HG03108 (cell line): ENCODE results near the gene KRT37.

Source experiments
- ATAC-seq: cut with Tn5 transposase; IDR thresholded peaks from one replicate; pipeline ENCODE4 v1.9.1; 2021; ENCODE audit warnings: moderate library complexity; ENCODE audit not compliant: unreplicated experiment

KRT37 gene

DNA sequence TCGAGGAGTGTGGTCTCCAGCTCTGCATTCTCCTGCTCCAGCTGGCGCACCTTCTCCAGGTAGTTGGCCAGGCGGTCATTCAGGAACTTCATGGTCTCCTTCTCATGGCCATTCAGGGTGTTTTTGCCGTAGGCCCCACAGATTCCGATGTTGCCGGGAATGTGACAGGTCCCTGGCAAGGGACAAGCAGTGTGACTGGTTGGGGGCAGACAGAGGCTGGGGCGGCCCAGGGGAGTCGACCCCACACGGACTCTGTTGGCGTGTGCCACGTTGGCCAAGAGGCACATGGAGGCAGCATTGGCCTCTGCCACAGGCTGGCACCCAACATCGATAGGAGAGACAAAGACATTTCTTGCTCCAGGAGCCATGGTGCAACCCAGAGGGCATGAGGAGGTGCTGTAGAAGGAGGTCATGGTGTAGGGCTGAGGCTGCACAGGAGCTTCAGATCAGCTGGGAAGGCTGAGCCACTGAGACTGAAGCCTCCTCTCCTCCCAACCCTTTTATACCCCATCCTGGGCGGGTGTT lies at the start of gene KRT37:
KRT37 (minus strand) TSS at position 475 of the 525 bp plus-strand sequence; CDS start at position 413, 62 bp downstream.
- ATAC-seq: no peak

DNA sequence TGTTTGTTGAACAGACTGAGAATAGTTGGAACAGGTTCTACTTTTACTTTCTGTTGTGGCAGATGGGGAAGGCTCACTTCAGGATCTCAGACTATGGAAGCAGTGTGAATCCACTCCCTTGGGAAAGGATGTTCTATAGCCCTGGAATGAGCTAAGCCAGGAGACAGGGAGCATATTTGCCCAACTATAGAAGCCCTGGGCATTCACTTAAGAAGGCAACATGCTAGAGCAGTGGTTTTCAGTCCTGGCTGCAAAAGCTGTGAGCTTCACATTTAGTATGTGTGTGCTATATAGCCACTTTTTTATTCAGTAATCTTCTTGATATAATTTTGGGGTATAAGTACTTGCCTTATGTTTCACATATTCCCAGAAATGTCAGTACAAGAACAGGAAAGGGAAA lies 44.0 kb upstream of the KRT37 start:
- no peak for ATAC-seq

- no peak for ATAC-seq
These were observed 43.2 kb upstream of the KRT37 start for GRCh38 chr17:41467561-41467960.

- ATAC-seq: no peak
These were observed 42.6 kb upstream of the KRT37 start, which contains the start of gene KRT32 for GRCh38 chr17:41466988-41467387. Gene KRT32, minus strand, starts transcription at chr17:41467386. Its CDS starts 61 bp downstream, at chr17:41467325.

DNA sequence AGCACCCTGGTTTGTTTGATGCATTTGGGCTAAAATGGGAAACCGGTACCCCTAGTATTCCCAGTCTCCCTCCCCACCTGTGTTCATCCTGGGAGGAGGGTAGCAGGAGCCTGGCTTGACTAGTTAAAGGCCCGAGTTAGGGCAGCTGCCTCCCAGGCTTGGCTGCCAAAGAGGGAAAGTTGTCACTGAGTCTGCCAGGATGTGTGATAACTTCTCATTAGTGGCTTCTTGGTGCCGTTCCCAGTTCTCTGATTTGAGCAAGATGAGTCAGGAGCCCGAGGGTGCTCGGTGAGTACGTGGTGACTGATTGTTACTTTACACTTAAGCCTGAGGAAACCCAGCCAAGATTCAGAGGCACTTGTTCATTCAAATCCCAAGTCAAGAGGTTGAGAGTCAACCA lies 40.3 kb upstream of the KRT37 start:
- ATAC-seq: no peak

DNA sequence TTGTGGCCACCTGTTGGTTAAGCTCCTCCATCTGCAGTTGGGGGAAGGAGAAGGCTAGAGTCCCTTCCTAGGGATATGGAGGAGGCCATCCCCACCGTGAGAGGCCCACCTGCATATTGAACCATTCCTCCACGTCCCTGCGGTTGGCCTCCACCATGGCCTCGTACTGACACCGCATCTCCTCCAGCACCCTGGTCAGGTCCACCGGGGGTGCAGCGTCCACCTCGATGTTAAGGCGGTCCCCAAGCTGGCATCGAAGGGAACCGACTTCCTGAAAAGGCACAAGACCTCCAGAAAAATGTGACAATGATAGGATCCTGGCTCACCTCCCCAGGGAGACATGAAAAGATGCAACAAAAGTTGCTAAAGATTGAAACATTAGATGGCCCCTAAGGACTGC lies 39.8 kb upstream of the KRT37 start:
- no peak for ATAC-seq

- no peak for ATAC-seq
These were observed 39.4 kb upstream of the KRT37 start for GRCh38 chr17:41463746-41464145.

DNA sequence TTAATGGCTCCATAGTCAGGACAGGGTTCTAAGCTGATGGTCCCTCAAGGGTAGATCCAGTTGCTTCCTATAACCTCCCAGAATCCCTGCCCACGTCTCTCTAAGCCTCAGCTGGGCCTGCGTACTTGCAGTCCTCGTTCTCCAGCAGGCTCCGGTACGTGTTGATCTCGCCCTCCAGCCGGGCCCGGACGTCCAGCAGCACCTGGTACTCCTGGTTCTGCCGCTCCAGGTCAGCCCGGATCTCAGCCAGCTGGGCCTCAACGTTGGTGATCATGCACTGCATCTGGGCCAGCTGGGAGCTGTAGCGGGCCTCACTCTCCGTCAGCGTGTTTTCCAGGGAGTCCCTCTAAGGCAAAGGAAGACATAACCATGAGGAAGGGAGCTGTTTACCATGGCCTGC lies 38.3 kb upstream of the KRT37 start:
- no peak for ATAC-seq

- no peak for ATAC-seq
These were observed 33.3 kb upstream of the KRT37 start for GRCh38 chr17:41457676-41458075.

- ATAC-seq: no peak
These were observed 31.8 kb upstream of the KRT37 start for GRCh38 chr17:41456204-41456603.

DNA sequence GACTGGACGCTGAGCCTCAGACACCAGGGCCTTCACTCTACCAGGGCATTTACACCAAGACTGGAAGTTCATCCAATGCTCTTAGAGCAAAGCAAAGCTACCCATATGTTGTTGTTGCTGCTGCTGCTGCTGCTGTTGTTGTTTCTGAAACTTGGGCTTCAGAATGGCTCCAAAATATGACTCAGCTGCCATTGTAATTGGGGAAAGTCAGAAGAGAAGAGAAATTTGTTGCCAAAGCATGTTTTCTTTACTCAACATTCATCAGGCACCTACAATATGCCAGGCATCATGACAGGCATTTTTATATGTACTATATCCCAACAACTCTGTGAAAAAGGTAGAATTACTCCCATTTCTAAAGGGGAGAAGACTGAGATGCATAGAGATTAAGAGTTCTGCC lies 30.9 kb upstream of the KRT37 start:
- no peak for ATAC-seq

DNA sequence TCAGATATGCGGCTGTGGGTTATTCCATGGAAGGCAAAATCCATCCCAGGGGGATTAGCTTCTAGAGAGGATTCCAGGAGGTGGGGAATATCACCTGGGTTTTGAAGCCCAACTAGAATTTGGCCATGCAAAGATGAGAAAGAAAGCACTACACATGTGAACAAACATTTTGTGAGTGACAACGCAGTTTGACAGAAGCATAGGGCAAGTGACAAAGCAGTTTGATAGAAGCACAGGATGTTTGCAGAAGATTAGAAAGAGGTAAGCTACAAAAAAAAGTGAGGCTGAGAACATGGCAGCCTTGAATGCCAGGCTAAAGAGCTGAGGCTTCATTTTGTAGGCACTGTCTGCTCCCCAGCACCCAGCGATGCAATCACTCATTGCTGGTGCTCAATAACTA lies 28.7 kb upstream of the KRT37 start:
- no peak for ATAC-seq

GRCh38 chr17:41452281-41452680 lies 27.9 kb upstream of the KRT37 start:
- ATAC-seq: no peak

DNA sequence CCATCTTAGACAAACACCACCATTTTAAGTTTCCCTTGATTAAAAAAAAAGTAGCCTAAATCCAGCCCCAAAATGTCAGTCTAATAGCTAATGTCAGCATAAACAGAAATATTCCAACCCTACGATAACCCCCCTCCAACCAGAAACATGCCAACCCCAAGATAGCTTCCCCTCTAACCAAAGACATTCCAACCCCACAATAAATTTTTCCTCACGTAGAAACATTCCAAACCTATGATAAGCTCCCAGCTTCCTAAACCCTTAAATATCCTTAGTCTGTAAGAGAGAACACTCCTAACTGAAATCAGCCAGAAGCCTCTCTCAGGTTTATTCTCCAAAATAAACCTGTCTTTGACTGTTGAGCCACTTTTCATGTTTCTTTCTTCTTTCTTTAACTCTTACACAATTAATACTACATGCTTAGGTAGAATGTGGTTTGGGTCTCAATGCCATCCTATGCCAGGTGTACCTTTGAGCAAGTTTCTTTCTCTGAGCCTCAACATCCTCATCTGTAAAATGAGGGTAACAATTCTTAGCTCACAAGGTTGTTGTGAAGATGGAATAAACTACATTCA lies 26.9 kb upstream of the KRT37 start:
- ATAC-seq: no peak

DNA sequence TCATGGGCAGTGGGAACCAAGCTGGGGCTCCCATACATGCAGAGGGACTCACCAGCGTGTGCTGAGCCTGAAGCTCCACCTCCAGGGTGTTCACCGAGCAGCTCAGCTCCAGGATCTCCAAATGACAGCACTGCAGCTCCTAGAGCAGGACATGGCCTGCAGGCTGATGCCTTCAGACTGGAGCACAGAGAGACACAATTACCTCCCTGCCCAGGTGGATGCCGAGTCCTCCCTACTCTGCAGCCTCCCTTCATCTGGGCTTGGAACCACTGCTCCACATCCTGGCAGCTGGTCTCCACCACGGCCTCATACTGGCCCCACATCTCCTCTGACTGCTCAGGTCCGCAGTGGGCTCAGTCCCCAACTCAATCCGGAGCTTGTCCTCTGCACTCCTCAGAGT lies 24.6 kb upstream of the KRT37 start:
- no peak for ATAC-seq

DNA sequence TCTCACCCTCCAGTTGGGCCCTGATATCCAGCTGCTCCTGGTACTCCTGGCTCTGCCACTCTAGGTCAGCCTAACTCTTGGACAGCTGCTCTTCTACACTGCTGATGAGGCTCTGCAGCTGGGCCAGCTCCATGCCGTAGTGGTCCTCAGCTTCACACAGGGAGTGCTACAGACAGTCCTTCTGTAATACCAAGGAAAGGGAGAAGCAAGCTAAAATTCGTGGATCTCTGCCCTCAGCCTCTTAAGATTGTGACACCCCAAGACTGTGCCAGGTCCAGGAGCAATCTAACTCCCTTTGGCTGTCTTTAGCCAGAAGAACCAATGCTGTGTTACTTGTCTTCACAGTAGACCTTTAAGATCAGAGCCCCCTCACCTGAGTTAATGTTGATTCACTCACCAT lies 24.1 kb upstream of the KRT37 start:
- ATAC-seq: no peak

DNA sequence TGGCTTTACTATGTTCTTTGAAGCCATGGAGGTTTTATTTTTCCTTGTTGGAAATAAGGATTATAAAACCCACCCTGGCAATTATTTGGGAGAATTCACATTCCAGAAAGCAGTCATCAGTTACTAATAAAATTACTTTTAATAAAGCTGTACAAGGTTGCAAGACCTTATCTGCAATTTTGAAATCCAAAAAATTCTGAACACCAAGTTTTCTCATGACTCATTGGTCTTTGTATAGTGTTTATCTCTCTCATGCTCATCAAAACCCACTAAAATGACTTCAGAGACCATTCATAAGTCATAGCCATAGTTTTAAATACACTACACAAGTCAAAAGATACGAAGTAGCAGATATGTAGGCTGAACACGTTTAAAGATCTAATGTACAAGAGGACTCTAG lies 22.4 kb upstream of the KRT37 start:
- ATAC-seq: no peak

DNA sequence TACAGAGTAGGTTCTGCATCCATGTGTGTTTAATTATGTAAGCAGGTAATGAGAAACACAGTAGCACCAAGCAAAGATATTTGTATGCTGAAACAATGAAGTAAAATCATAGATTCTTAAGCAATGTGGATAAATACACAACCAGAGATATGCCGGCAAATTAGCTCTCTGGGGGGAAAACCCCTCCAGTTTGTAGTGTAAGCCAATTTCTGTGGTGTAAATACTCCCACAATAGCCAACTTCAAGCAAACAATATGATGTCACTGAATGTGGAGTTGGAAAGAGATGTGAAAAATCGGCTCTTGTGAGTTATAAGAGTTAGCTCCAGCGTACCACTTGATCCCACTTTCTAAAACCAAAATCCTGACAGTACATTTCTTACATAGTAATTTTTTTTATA lies 20.3 kb upstream of the KRT37 start:
- ATAC-seq: no peak

DNA sequence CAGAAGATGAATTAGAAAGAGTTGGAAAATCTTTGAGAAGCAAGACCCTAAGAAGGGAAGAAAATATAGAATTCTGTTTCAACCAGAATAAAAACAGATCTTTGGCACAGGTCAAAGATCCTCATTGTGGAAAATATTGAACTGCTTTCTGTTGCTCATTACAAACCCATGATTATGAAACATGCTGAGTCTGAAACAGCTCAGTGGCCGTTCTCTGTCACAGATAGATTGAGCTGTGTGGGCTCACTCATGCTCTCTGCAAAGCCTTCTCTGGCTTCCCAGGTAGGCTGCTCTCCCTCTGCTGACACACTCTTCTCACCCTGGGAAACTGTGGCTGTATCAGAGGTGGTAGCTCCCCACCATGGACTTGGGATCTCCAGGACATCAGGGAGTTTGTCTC lies 19.8 kb upstream of the KRT37 start:
- ATAC-seq: no peak

- ATAC-seq: no peak
These were observed 18.4 kb upstream of the KRT37 start for GRCh38 chr17:41442739-41443138.

DNA sequence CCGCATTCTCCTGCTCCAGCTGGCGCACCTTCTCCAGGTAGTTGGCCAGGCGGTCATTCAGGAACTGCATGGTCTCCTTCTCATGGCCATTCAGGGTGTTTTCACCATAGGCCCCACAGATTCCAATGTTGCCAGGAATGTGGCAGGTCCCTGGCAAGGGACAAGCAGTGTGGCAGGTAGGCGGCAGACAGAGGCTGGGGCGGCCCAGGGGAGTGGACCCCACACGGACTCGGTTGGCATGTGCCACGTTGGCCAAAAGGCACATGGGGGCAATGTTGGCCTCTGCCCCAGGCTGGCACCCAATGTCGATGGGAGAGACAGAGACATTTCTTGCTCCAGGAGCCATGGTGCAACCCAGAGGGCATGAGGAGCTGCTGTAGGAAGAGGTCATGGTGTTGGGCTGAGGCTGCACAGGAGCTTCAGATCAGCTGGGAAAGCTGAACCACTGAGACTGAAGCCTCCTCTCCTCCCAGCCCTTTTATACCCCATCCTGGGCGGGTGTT lies 16.2 kb upstream of the KRT37 start, which contains the start of gene KRT38:
KRT38 (minus strand) TSS at position 453 of the 503 bp plus-strand sequence; CDS start at position 391, 62 bp downstream.
- no peak for ATAC-seq

DNA sequence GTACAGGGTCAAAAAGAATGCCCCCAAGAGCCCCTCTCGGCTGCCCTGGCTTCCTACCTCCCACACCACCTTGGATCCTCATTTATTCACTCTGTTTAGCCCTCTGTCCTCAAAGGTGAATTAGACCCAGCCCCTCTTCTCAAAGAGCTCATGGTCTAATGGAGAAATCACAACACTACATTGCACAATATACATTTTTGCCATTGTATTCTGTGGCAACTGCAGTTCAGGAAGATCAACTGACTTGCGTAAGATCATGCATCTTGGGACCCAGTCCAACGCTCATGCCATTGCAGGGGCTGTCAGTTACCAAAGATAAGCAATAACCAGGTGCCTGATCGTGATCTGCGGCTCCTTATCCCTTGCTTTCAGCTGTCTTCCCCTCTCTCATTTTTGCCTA lies 15.0 kb upstream of the KRT37 start:
- ATAC-seq: no peak

DNA sequence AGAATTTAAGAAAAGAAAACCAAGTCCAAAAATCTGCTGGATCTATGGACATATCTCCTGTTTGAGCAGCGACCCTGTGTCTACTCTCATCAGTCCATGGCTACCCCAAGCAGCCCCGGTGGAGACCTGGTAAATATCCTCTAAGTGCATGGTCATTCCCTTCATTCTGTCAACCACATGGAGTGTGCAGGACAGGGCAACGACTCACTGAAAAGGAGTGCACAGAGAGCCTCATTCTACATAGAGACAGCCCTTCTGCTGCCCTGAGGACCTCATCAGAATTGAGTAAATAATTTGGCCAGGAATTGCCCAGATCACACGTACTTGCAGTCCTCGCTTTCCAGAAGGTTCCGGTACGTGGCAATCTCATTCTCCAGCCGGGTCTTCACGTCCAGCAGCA lies 13.4 kb upstream of the KRT37 start:
- ATAC-seq: no peak
